Mucosa of stomach (tissue), 1 donor: ENCODE measurements around the gene INAFM2.

ENCODE experiments used
- H3K27me3 ChIP-seq: one replicate; pipeline ENCODE4 v1.7.0; 2013; ENCODE audit warnings: mild to moderate bottlenecking, low read length; ENCODE audit not compliant: control insufficient read depth, insufficient read depth
- H3K36me3 ChIP-seq: one replicate; pipeline ENCODE4 v1.7.0; 2013; ENCODE audit warnings: low read length; ENCODE audit not compliant: control insufficient read depth, insufficient read depth
- H3K4me1 ChIP-seq: one replicate; pipeline ENCODE4 v1.7.0; 2013; ENCODE audit warnings: mild to moderate bottlenecking, low read length; ENCODE audit not compliant: control insufficient read depth, insufficient read depth
- H3K4me3 ChIP-seq: one replicate; pipeline ENCODE4 v1.7.0; 2013; ENCODE audit warnings: low read length
- H3K9ac ChIP-seq: one replicate; pipeline ENCODE4 v1.7.0; 2013; ENCODE audit warnings: mild to moderate bottlenecking, low read length, moderate library complexity
- H3K9me3 ChIP-seq: one replicate; pipeline ENCODE4 v1.7.0; 2013; ENCODE audit warnings: mild to moderate bottlenecking, low read length, moderate library complexity; ENCODE audit not compliant: control insufficient read depth
- donor health status: Pancreatic carcinoma.

The INAFM2 gene

DNA sequence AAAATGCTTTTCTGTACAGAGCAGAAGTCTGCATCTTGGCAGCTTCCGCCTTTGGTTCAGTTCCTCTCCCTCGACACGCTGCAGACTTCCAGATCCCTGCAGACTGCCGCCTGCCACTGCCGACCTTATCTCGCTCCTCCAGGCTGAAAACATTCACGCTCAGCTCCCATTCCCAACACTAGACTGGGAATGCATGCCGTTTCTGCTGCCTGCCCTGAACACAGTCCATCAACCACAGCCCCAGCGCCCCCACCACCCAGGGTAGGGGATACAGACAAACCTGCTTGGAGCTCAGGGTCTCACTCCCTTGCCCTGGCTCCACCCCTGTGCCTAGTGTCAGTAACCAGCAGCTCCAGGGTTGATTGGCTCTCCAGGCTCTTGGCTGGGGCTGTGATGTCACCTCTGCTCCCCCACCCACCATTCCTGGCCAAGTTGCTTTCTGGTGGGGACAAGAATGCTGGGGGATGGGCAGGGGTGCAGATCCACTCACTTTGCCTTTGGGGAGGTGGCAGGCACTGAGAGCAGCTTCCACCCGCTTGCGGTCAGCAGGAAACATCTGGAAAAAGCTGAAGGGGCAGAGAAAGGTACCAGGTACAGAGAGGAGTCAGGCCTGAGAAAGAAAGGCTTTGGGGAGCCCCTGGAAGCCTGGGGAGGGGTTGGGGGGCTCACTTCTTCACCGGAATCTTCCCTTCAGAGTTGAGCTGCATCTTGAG is 21.9 kb upstream of the INAFM2 start:
- Histone ChIP-seq H3K9me3 (no peaks in the 10 kb centered on the region), H3K4me1 (no peaks in the 10 kb centered on the region), H3K9ac (no peak overlapping the region), H3K36me3 (no peaks in the 10 kb centered on the region), H3K27me3 (peaks cover 11% of the 10 kb centered on the region), H3K4me3 (no peak overlapping the region)

DNA sequence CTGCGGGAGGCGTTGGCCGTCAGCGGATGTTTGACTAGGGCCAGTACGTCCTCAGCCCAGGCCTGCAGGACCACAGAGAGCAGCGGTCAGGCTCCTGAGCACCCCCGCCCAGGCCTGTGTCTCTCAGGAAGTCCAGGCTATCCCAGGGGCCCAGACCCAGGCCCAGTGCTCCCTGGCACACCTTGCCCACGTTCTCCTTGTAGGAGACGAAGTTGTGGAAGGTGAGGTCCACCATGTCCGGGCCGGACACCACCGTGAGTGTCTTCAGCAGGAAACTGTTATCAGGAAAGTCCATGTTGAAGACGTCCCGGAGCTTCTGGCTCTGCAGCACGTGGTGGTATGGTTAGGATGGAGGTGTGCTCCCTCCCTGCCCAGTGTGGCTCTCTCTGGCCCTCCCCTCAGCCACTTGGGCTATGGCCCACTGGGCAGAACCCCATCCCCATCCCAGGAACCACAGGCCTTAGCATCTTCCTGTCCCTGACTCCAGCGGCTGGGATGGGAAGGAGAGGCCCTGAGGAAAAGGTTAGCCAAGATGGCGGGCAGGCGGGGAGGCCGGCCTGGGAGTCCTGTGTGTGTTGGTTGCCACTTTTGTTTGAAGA is 21.1 kb upstream of the INAFM2 start:
- Histone ChIP-seq H3K27me3 (peaks cover 15% of the 10 kb centered on the region), H3K36me3 (no peaks in the 10 kb centered on the region), H3K4me1 (no peaks in the 10 kb centered on the region), H3K9ac (no peak overlapping the region), H3K9me3 (no peaks in the 10 kb centered on the region), H3K4me3 (no peak overlapping the region)

DNA sequence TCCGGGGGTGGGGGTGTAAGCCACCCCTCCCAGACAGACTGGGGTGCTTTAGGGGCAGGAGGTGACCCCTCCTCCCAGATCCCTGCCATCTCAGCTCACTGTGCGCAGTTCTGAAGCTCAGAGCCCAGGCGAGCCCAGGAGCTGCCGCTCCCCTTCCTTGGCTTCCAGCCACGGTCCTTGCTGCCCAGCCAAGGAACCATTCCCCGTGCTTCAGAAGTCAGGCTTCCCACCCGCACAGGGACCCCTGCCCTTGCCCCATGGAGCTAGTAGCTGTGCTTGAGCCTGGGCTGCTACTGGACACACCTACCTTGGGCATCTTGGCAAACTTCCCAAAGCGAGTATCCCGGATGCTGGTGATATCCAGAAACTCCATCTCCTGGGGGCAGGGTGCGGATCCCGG is 20.5 kb upstream of the INAFM2 start:
- Histone ChIP-seq H3K9ac (no peak overlapping the region), H3K9me3 (no peaks in the 10 kb centered on the region), H3K4me3 (no peak overlapping the region), H3K36me3 (no peaks in the 10 kb centered on the region), H3K27me3 (peaks cover 18% of the 10 kb centered on the region), H3K4me1 (no peaks in the 10 kb centered on the region)

DNA sequence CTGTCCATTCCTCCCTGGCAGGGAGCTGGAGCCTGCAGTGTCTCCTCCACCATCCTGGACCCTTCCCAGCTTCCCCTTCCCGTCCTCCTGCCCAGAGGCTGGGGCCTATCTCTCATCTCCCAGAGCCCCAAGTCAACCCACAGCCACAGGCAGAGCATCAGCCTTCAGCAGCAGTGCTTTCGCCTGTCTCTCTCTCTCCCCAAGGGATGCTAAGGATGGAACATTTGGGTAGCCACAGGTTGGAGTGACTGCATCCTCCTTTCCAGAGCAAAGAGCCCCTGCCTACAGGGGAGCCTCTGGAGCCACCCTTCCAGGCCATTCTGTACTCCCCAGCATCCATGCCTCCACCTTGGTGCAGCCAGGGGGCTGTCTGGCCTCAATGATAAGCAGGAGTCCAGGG is 19.9 kb upstream of the INAFM2 start:
- no peaks in the 10 kb centered on the region for H3K36me3 ChIP-seq
- no peaks in the 10 kb centered on the region for H3K9me3 ChIP-seq
- no peak overlapping the region for H3K9ac ChIP-seq
- H3K4me1 ChIP-seq: no peaks in the 10 kb centered on the region
- no peak overlapping the region for H3K4me3 ChIP-seq
- peaks cover 21% of the 10 kb centered on the region for H3K27me3 ChIP-seq

DNA sequence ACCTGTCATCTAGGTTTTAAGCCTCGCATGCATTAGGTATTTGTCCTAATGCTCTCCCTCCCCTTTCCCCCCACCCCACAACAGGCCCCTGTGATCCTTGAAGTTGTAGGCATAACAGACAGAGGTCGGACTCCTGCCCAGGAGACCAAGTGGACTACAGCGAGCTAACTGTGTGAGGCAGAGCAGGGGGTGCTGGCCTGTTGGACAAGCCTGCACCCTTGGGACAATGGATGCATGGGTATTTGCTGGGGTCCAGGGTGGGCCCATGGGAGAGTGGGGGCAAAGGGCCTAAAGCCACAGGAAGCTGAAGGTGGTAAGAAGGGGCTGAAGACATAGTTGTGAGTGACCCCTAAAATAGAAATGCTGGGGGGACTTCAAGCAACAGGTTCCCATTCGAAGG is 18.2 kb upstream of the INAFM2 start:
- peaks cover 8% of the 10 kb centered on the region for H3K4me1 ChIP-seq
- H3K27me3 ChIP-seq: peaks cover 21% of the 10 kb centered on the region
- no peaks in the 10 kb centered on the region for H3K36me3 ChIP-seq
- H3K4me3 ChIP-seq: no peak overlapping the region
- H3K9me3 ChIP-seq: no peaks in the 10 kb centered on the region
- no peak overlapping the region for H3K9ac ChIP-seq

DNA sequence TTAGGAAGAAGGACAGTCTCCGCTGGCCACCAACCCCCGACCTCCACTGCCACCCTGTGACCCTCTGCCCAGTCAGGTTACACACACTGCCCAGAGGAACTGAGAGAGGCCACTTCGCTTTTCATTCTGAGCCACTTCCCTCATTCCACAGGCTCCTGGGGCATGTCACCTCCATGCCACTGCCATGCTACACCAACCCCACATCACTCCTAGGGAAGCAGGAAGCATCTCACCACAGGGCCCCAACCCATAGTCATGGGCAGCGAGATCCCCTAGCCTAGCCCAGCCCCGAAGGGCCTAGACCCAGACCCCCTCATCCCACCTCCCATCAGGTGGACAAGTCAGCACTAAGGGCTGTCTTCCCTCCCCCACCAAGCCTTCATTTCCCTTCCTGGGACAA is 17.1 kb upstream of the INAFM2 start:
- H3K36me3 ChIP-seq: no peaks in the 10 kb centered on the region
- peaks cover 8% of the 10 kb centered on the region for H3K4me1 ChIP-seq
- H3K9ac ChIP-seq: no peak overlapping the region
- no peak overlapping the region for H3K4me3 ChIP-seq
- H3K27me3 ChIP-seq: peaks cover 24% of the 10 kb centered on the region
- no peaks in the 10 kb centered on the region for H3K9me3 ChIP-seq

DNA sequence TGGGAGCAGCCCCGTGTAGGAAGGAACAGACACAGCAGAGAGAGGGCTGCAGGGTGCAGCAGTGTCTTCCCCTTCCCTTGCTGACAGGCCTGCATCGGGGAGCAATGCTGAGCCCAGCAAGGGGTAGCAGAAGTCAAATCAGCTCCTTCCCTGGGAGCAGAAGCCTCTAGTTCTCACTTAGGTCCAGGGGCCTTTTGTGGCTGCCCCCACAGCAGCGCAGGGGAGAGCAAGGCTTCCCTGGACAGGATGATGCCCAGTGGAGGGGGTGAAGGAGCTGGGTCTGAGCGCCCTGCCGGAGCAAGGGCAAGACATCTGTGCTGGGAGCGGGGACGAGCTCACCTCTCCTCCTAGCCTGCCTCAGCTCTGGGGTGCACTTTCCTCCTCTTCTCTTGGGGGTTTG is 16.6 kb upstream of the INAFM2 start:
- H3K9me3 ChIP-seq: no peaks in the 10 kb centered on the region
- peaks cover 21% of the 10 kb centered on the region for H3K27me3 ChIP-seq
- no peak overlapping the region for H3K4me3 ChIP-seq
- H3K36me3 ChIP-seq: no peaks in the 10 kb centered on the region
- H3K9ac ChIP-seq: no peak overlapping the region
- H3K4me1 ChIP-seq: peaks cover 8% of the 10 kb centered on the region

DNA sequence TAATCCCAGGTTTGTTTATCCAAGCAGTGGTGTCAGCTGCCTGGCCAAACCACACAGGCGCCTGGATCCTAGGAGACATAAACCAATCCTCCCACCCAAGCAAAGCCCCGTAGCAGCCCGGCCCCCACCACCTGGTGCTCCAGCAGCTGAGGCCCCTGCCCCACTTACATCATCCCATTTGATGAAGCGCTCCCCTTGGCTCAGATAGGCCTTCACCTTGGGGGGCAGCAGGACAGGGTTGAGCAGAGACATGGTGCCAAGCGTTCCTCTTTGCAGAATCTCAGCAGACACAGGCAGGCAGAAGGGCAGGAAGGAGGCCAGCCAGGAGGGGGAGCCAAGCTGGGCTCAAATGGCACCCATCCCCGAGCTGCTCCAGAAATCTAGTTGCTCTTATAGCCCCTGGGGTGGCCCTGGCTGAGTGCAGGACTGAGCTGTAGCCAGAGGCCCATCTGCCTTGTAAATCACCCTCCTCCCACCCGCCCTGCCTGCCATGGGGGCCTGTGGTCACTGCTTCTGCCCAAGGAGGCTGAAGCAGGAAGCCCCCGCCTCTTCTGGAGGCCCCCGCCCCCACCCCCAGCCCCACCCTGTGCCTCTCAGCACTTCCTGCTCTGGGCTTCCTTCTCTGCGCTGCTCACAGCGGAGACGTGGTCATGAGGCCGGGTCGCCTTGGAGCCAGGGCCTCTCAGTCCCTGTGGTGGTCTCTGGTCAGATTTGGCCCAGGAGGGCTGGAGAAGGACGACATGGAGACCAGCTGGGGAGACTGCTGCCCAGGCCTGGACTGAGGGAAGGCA is 15.9 kb upstream of the INAFM2 start, which contains the start of gene PLCB2:
Gene PLCB2, minus strand, starts transcription at position 515 of the 791 bp plus-strand sequence. Its CDS starts 263 bp downstream, at position 252.
- H3K27me3 ChIP-seq: peaks cover 19% of the 10 kb centered on the region
- H3K4me1 ChIP-seq: peaks cover 8% of the 10 kb centered on the region
- no peaks in the 10 kb centered on the region for H3K9me3 ChIP-seq
- no peak within 1 kb of the TSS for H3K9ac ChIP-seq
- no peak within 1 kb of the TSS for H3K4me3 ChIP-seq
- H3K36me3 ChIP-seq: no peaks in the 10 kb centered on the region

DNA sequence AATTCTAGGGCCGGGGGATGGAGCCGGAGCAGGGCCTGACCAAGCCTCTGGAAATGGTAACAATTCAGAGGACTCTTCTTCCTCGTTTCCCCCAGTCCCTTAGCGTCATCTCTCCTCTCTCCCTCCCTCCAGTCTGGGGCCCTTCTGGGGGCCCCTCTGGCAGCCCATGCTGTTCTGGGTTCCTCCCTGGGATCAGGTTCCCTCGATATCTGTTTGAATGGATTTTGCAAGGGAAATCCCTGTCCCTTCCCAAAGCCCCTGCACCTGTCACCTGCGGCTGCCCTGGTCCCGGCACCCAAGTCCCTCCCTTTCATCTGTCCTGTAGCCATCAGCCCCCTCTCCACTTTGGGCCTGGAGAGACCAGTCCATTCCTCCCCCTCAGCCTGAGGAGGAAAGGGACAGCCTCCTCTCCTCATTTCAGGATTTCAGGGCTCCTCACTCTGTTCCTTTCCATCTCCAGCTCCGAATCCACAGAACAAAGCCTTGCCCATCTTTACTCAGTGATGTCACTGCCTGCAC is 14.1 kb upstream of the INAFM2 start:
- no peak overlapping the region for H3K4me3 ChIP-seq
- peaks cover 17% of the 10 kb centered on the region for H3K27me3 ChIP-seq
- H3K36me3 ChIP-seq: no peaks in the 10 kb centered on the region
- H3K4me1 ChIP-seq: peaks cover 13% of the 10 kb centered on the region
- no peak overlapping the region for H3K9ac ChIP-seq
- no peaks in the 10 kb centered on the region for H3K9me3 ChIP-seq

DNA sequence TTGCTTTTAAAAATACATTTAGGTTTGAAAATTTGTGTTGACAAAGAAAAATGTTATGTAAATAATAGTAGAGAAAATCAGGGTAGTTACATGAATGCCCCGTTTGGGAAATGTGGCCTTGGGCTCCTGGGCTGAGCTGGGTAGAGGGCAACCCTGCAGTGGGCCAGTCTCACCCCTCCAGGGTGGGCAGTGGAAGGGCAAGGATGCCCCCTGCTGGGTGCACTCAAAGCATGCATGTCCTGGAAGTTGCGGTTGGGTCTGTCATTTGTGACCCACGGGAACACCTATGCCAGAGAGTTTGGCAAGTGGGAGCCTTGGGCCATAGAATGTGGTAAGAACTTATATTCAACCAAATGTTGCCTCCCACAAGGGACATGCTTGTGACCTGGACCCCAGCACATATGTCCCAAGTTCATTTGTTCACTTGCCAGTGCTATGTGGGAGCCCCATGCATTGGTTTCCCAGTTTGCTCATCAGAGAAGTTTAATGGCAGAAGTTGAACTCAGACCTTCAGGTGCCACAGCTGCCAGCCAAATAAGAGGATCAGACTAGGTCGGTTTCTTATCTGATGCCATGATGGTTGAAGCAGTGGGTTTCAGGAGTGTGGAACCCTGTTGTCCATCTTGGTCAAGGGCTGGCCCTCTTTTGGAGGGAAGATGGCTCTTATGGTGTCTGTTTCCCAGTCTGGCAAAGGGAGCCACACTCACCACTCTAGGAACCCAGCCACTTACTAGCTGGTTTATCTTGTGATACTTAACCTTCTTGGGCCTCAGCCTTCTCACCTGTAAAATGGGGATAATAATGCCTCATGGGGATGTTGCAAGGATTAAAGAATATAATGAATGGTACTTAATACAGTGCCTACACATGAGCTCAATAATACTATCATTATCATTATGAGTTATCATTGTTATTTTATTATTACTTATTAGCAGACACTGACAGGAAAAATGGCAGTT is 13.2 kb upstream of the INAFM2 start:
- H3K27me3 ChIP-seq: peaks cover 17% of the 10 kb centered on the region
- H3K9ac ChIP-seq: no peak overlapping the region
- no peak overlapping the region for H3K4me3 ChIP-seq
- no peaks in the 10 kb centered on the region for H3K36me3 ChIP-seq
- peaks cover 13% of the 10 kb centered on the region for H3K4me1 ChIP-seq
- H3K9me3 ChIP-seq: no peaks in the 10 kb centered on the region

DNA sequence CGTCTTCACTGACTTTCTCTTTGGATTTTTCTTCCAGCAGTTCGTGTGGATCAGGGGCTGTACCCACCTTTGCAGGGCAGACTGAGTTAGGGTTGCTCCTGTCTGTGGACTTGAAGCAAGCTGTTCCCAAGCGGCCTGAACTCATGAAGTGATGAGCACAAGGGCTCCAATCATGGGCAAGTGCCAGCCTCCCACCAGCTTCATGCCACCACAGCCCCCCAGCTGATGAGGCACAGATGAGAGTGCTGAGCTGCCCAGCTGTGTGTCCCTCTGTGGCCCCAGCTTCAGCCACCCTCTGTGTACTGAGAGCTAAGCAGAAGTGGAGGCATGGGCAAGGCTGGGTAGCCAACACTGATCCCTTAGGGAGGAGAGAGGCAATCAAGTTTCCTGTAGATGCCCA is 12.5 kb upstream of the INAFM2 start:
- Histone ChIP-seq H3K9me3 (no peaks in the 10 kb centered on the region), H3K9ac (no peak overlapping the region), H3K36me3 (no peaks in the 10 kb centered on the region), H3K27me3 (peaks cover 17% of the 10 kb centered on the region), H3K4me1 (peaks cover 13% of the 10 kb centered on the region), H3K4me3 (no peak overlapping the region)
